ENCODE measurements around the gene ARHGEF40.

GRCh38 chr14:21026988-21027315 lies 43.2 kb upstream of the ARHGEF40 start:
- TF ChIP-seq, protein P1, sequence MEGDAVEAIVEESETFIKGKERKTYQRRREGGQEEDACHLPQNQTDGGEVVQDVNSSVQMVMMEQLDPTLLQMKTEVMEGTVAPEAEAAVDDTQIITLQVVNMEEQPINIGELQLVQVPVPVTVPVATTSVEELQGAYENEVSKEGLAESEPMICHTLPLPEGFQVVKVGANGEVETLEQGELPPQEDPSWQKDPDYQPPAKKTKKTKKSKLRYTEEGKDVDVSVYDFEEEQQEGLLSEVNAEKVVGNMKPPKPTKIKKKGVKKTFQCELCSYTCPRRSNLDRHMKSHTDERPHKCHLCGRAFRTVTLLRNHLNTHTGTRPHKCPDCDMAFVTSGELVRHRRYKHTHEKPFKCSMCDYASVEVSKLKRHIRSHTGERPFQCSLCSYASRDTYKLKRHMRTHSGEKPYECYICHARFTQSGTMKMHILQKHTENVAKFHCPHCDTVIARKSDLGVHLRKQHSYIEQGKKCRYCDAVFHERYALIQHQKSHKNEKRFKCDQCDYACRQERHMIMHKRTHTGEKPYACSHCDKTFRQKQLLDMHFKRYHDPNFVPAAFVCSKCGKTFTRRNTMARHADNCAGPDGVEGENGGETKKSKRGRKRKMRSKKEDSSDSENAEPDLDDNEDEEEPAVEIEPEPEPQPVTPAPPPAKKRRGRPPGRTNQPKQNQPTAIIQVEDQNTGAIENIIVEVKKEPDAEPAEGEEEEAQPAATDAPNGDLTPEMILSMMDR (conservative IDR thresholded peaks at IDR 0.05; ENCODE audit: low read length), result no peak
- TF ChIP-seq EZH2phosphoT487 (IDR thresholded peaks at IDR 0.05; ENCODE audit: borderline replicate concordance), result no peak
